HG03460 (cell line): ENCODE measurements around the gene KCND2.

ENCODE experiments used
- ATAC-seq: cut with Tn5 transposase; IDR thresholded peaks from one replicate; pipeline ENCODE4 v1.9.1; 2021; ENCODE audit not compliant: unreplicated experiment

KCND2 gene

GRCh38 chr7:120405652-120406051 lies 132.7 kb downstream of the KCND2 start:
- no peak for ATAC-seq

GRCh38 chr7:120407010-120407409 lies 134.0 kb downstream of the KCND2 start:
- no peak for ATAC-seq

GRCh38 chr7:120412139-120413050 lies 139.4 kb downstream of the KCND2 start:
- ATAC-seq = peak; percentile 82

- ATAC-seq = no peak
These were observed 140.2 kb downstream of the KCND2 start for GRCh38 chr7:120413164-120413563.

GRCh38 chr7:120417244-120417979 lies 144.4 kb downstream of the KCND2 start:
- no peak for ATAC-seq

GRCh38 chr7:120421151-120421651 lies 148.2 kb downstream of the KCND2 start:
- peak; percentile 96 for ATAC-seq

- no peak for ATAC-seq
These were observed 158.0 kb downstream of the KCND2 start for GRCh38 chr7:120431016-120431415.

GRCh38 chr7:120436487-120437060 lies 163.6 kb downstream of the KCND2 start:
- no peak for ATAC-seq

GRCh38 chr7:120441850-120442249 lies 168.9 kb downstream of the KCND2 start:
- ATAC-seq = peak; percentile 89

GRCh38 chr7:120442838-120443237 lies 169.9 kb downstream of the KCND2 start:
- ATAC-seq = peak; percentile 40

GRCh38 chr7:120444650-120445049 lies 171.7 kb downstream of the KCND2 start:
- no peak for ATAC-seq

- ATAC-seq = no peak
These were observed 172.3 kb downstream of the KCND2 start for GRCh38 chr7:120445276-120445675.

GRCh38 chr7:120452665-120453064 lies 179.7 kb downstream of the KCND2 start:
- ATAC-seq = no peak

- no peak for ATAC-seq
These were observed 183.7 kb downstream of the KCND2 start for GRCh38 chr7:120456699-120457098.

GRCh38 chr7:120460949-120461348 lies 188.0 kb downstream of the KCND2 start:
- ATAC-seq = no peak

- no peak for ATAC-seq
These were observed 190.0 kb downstream of the KCND2 start for GRCh38 chr7:120462991-120463390.

- no peak for ATAC-seq
These were observed 191.1 kb downstream of the KCND2 start for GRCh38 chr7:120464104-120464503.

GRCh38 chr7:120467676-120468075 lies 194.7 kb downstream of the KCND2 start:
- ATAC-seq = no peak

GRCh38 chr7:120468611-120469010 lies 195.6 kb downstream of the KCND2 start:
- no peak for ATAC-seq

- no peak for ATAC-seq
These were observed 199.9 kb downstream of the KCND2 start for GRCh38 chr7:120472892-120473291.

GRCh38 chr7:120473352-120473751 lies 200.4 kb downstream of the KCND2 start:
- no peak for ATAC-seq
